COLO668 (cell line): Measurements from ENCODE around the gene BCO2.
"Not testable (repeated sequence)": the region's sequence is repeated elsewhere in the genome, so short reads cannot be mapped to it uniquely, and the experiment has no call there.

Source experiments
- DNase-seq: peaks from one replicate; lab custom pipeline; 2025; ENCODE audit not compliant: unreplicated experiment; lab: John Stamatoyannopoulos, UW

The BCO2 gene

DNA sequence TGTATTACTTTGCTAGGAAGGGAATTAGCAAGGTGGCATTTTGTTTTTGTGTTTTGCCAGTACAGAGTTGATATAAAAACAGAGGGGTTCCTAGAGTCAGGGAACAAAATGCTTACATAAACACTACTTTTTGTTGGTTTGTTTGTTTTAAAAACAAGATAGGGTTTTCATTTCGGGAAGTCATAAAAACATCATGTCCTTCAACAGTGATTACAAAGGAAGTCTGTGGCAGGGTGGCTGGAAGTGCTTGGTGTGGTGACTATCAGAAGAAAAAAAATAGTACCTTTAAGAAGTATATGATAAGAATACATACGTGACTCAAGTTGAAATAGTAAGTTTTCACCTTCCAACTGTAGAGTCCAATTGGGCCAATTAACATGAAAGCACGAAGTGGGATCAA lies 10.3 kb upstream of the BCO2 start:
- DNase-seq = no peak

DNA sequence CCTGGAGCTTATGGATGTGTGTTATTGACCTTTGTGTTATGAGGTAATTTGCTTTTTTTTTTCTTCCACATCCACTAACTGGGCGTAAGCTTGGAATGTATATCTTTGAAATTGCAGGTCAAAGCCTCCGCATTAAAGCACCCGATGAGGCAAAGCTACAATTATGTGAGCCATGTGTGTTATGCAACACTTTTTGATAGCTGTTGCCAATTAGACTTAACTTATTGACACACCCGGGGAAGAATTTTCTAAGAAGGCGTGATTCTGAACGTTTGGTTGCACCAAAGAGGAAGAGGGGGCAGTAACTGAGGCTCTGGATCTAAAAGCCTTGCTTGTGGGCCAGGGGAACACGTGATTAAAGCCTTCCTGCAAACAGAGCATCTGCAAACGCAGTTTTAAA lies 8.8 kb upstream of the BCO2 start:
- no peak for DNase-seq

DNA sequence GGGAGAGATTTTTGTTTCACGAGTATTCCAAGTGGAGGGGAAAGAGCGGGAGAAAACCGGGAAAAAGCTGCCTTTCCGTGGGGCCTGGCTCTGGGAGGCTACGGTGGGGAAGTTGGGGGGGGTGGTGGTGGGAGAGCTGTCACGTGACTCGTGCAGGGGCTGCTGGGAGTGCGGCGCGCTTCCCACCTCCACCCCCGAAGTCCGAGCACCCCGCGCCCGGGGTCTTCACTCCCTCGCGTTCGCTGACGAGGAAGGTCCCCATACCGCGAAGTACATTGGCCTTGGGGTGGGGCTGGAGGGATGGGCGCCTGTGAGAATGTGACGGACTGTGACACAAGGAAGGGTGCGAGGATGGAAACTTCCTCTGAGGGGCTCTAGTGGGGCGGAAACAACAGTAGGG lies 8.2 kb upstream of the BCO2 start, which contains the start of gene TEX12:
TEX12 (plus strand) TSS at position 228 of the 400 bp plus-strand sequence. CDS start 1,897 bp downstream, outside the sequence.
- DNase-seq = no peak

DNA sequence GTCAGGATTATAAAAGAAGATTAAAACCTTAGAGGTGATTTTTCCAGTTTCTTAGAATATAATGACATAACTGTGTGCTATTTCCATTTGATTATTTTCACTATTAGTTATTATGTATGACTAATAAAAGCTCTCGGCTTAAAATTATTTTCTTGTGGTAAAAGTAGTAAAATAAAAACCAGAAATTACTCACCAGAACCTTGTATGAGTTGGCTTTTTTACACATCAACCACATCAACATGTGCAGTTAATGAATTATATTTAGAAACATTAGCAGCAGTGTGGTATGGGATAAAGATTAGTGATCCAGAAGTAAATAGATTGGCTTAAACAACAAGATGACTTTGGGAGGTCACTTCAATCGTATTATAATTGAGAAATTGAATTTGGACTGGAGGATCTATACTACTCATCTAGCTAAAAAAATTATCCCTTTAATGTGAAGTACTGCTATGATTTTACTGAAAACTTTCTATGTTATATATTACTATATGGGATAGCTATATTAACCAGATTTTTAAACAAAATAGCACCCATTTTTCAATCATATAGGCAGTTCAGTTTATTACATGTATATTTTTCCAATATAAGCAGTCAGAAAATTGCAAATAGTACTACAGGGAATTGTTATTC lies 2.8 kb upstream of the BCO2 start:
- DNase-seq = no peak

DNA sequence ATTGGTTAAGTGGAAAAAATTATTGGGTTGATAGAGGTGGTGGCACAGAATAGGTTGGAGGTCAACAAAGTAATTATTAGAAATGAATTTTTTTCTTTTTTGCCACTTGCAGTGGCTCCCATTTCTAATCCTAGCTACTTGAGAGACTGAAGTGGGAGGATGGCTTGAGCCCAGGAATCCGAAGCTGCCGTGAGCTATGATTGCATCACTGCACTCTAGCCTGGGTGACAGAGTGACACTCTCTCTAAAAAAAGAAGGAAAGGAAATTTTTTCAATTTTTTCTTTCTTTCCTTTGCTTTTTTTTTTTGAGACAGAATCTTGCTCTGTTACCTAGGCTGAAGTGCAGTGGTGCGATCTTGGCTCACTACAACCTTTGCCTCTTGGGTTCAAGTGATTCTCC lies 2.2 kb upstream of the BCO2 start:
- no peak for DNase-seq

DNA sequence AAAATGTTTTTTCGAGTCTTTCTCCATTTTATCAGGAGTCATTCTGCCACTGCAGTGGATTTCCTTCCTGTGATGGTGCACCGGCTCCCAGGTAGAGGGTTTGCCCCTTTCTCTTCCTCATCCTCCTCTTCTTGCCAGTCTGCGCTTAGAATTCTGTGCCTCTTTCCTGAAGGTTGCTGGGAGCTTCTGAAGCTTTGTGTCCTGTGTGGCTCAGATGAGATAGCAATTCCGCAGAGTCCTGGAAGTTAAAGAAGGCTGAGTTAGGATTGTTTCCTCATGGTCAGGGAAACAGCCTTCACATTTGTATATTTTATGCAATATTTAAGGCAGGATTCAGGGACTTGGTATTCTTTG lies 264 bp downstream of the BCO2 start:
- DNase-seq = no peak

DNA sequence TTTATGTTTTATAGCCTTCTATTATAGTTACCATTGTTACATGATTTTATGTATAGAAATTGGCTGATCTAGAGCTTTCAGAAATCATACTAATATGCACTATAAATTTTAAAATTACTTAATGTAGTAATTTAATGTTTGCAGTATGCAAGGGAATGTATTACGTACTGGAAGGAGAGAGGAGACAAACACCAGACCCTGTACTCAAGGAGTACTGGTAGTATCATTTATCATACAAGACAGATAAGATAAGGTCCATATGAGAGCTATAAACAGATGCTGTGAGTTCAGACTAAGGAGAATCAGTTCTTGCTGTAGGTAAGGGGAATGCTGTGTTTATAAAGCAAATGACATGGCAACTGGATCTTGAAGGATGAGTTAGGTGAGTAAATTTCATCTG lies 765 bp downstream of the BCO2 start:
- no peak for DNase-seq

DNA sequence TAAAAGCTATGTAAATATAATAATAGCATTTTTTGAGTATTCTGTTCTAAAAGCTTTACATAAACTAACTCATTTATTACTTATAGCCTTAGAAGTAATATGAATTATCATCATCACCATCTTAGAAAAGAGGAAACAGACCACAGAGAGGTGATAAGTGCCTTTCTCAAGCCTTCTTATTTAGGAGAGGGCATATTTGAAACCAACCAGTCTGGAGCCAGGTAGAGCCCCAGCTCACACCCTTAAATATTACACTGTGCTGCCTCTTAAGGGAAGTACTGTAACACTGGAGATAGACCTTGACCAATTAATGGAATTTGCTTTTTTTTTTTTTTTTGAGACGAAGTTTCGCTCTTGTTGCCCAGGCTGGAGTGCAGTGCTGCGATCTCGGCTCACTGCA lies 2.3 kb downstream of the BCO2 start:
- no peak for DNase-seq

DNA sequence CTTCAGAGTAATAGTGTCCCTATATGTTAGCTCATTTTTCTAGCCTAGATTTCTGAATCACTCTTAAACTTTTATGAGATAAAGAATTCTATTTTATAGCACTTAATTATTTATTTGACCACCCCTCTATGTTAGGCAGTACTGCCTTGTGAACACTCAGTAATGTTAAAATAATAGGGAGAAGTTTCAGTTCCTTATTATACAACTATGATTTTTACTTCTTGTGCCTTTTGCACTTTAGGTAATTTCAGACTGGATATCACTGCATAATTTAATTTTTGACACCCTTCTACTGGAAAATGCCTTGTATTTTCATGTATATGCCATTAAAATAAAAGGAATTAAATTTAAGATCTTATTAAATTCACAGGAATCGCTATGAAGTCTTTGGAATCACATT lies 3.1 kb downstream of the BCO2 start:
- no peak for DNase-seq

DNA sequence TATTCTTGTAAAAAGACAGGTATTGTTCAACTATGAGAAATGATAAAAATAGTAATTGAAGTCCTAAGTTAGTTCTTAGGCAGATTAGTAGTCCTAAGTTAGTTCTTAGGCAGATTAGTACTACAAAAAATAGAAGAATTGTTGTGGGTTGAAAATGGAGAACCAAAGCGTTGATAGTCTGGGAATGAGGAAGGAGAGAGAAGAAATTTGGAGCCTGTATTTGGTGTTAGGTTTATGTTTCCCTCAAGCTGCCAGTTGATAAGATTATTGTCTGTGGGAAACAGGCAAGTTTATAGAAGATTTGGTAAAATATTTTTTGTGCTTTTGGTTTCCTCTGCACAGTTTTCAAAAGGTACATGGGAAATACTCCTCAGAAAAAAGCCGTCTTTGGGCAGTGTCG lies 3.6 kb downstream of the BCO2 start:
- DNase-seq = no peak

DNA sequence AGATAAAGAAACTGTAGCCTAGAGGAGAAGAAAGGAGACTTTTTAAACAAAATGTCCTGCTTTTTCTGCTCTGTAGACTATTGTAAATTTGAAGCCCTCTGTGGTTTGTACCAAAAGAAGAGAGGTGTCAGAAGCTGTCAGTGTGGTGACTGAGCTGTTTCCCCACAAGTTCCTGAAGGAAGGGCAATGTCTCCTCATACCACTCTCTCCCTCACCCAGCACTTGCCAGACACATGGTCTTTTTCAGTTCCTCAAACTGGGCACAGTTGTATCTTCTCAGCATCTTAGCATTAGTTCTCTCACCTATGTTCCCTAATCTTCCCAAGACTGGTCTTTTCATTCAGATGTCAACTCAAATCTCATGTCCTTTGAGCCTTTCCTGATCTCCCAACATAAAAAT lies 4.3 kb downstream of the BCO2 start:
- no peak for DNase-seq

DNA sequence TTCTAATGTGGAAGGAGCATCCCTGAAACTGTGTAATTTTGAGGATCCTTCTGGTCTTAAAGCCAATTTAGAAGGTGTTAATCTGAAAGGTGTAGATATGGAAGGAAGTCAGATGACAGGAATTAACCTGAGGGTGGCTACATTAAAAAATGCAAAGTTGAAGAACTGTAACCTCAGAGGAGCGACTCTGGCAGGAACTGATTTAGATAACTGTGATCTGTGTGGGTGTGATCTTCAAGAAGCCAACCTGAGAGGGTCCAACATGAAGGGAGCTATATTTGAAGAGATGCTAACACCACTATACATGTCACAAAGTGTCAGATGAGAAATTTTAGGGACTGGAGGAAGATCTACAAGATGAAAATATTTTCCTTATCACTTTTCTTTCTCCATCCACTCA lies 7.6 kb downstream of the BCO2 start:
- no peak for DNase-seq

DNA sequence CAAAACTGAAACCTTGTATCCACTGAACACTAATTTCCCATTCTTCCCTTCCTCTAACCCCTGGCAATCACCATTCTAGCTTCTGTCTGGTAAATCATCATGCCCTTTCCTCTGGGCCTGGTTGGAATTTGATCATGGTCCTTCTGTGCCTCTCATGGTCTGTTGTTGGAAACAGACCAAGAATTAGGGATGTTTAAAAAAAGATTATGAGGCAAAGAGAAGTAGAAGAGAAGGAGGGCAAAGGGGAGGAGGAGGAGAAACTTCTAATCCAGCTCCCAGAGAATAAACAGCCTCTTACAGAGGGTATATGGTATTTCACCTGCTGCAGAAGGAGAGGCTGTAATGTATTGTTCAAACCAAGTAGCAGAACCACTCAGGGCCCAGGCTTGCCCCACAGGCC lies 10.6 kb downstream of the BCO2 start:
- no peak for DNase-seq

DNA sequence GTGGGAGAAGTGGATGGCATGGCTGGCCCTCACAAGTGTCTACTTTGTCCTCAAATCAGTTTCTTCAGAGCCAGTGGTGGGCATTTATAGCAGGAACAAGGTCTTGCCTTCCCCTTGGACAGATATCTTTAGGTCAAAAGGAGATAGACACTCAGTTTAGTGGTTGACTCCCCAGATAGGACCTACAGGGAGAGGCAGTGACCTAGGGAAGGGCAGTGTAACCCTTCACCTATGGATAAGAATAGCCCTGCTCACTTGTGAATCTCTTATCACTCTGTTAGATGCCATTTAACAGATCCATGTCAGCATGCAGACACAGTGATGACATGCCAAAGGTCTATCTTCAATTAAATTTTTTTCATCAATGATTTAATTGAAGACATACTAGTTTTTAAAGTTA lies 11.0 kb downstream of the BCO2 start:
- no peak for DNase-seq

DNA sequence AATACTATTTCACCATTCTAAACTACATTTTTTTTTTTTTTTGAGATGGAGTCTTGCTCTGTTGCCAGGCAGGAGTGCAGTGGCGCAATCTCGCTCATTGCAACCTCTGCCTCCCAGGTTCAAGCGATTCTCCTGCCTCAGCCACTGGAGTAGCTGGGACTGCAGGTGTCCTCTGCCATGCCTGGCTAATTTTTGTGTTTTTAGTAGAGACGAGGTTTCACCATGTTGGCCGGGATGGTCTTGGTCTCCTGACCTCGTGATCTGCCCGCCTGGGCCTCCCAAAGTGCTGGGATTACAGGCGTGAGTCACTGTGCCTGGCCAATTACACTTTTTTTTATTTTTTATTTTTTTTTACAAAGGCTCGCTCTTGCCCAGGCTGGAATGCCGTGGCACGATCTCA lies 19.8 kb downstream of the BCO2 start:
- not testable (repeated sequence) for DNase-seq

DNA sequence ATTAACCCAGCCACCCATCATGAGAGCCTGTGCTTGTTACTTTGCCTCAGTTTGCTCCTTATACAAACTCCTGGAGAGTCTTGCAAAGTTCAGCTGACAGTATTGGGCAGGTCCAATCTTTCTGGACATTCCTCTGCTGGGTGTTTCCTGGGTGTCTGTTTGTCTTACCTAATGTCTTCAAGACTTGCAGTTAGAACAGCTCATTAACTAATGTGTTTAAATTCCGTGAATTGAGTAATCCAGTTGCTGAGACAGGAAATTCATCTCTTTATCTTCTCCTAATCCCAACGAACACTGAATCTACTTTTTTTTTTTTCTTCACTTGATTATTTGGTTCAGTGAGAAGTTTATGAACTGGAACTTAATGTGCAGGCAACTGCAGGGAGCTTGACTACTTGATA lies 20.6 kb downstream of the BCO2 start:
- DNase-seq = no peak

DNA sequence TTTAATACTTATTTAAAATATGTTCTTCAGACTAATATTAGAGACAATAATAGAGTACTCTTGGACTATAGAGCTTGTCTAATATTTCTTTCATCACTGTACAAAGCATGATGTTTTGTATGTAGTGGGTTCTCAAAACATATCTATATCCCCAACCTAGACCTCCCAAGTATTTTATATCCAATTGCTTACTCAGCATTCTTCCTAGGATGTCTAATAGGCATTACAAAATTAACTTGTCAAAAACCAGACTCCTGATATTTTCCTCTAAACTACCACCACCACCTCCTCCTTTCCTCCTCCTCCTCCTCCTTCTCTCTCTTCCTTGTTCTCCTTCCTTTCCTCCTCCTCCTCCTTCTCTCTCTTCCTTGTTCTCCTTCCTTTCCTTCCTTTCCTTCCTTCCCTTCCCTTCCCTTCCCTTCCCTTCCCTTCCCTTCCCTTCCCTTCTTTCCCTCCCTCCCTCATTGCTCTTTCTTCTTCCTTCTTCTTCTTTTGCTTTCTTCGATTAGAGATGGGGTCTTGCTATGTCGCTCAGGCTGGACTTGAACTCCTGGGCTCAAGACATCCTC lies 21.3 kb downstream of the BCO2 start:
- no peak for DNase-seq

DNA sequence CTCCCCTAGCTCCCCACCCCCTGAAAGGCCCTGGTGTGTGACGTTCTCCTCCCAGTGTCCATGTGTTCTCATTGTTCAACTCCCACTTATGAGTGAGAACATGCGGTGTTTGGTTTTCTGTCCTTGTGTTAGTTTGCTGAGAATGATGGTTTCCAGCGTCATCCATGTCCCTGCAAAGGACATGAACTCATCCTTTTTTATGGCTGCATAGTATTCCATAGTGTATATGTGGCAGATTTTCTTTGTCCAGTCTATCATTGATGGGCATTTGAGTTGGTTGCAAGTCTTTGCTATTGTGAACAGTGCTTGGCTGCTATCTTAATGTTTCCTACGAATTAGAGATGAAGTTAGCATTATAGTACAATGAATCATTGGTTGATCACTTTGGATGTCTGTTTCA lies 23.8 kb downstream of the BCO2 start:
- DNase-seq = not testable (repeated sequence)

DNA sequence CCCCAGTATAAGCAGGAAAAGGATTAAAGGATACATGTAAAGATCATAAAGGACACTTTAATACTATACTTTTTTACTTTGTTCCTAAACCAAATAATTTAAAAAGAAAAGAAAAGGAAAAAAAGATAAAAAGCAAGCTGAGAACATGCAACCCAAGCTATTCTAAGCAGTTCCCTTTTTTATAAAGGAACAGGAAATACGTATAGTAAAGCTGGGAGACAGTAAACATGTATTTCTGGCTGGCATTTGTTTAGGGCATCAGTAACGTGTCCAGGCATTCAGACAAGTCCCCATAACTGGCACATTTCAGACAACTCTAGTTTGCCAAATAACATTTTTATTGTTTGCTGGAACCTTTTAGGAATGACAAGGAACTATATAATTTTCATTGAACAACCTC lies 24.9 kb downstream of the BCO2 start:
- no peak for DNase-seq

DNA sequence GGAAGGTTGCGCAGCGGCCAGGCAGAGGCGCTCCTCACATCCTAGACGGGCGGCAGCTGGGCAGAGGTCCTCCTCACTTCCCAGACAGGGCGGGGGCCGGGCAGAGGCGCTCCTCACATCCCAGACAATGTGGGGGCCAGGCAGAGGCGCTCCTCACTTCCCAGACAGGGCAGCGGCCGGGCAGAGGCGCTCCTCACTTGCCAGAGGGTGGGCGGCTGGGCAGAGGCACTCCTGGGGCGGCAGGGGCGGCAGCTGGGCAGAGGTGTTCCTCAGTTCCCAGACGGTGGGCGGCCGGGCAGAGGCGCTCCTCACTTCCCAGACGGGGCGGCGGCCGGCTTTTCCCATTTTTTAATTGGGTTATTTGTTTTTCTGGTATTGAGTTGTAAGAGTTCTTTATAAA lies 30.8 kb downstream of the BCO2 start:
- no peak for DNase-seq

DNA sequence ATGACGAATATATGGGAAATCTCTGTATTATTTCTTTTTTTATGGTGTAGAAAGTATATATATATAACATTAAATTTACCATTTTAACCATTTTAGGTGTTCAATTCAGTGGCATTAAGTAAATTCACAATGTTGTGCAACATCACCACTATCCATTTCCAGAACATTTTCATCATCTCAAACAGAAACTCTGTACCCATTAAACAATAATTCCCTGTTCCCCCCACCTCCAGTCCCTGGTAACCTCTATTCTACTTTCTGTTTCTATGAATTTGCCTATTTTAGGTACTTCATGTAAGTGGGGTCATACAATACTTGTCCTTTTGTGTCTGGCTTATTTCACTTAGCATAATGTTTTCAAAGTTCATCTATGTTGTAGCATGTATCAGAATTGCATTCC lies 35.6 kb downstream of the BCO2 start:
- no peak for DNase-seq

DNA sequence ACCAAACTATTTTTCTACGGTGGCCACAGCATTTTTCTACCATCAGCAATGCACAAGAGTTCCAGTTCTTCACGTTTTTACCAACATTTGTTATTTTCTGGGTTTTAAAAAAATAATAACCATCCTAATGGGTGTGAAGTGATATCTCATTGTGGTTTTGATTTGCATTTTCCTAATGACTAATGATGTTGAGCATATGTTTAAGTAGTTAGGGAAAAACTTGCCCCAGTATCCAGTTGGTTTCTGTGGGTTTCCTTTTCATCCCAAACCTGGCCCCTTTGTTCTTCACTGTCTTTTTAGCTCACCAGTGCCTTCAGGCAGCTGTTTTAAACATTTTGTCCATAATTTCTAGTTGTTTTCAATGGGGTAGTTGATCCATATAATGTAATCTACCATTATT lies 36.2 kb downstream of the BCO2 start:
- no peak for DNase-seq

DNA sequence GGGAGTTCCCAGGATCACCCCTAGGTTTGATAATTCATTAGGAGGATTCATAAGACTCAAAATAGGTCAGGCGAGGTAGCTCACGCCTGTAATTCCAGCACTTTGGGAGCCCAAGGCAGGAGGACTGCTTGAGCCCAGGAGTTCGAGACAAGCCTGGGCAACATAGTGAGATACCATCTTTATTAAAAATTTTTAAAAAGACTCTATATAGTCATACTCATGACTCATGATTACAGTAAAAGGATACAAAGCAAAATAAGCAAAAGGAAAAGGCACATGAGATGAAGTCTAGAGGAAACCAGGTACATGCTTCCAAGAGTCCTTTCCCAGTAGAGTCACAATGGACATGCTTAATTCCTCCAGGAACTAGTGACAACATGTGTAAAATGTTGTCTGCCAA lies 37.0 kb downstream of the BCO2 start:
- DNase-seq = no peak
